Measurements from ENCODE around the gene FAM90A1.
"Not testable (repeated sequence)": the region's sequence is repeated elsewhere in the genome, so short reads cannot be mapped to it uniquely, and the experiment has no call there.

Gene FAM90A1

GRCh38 chr12:8233935-8234495 is 6.6 kb upstream of the FAM90A1 start:
- not testable (repeated sequence) for DNase-seq

- not testable (repeated sequence) for DNase-seq
Measured at GRCh38 chr12:8233300-8233855, 6.0 kb upstream of the FAM90A1 start.

DNA sequence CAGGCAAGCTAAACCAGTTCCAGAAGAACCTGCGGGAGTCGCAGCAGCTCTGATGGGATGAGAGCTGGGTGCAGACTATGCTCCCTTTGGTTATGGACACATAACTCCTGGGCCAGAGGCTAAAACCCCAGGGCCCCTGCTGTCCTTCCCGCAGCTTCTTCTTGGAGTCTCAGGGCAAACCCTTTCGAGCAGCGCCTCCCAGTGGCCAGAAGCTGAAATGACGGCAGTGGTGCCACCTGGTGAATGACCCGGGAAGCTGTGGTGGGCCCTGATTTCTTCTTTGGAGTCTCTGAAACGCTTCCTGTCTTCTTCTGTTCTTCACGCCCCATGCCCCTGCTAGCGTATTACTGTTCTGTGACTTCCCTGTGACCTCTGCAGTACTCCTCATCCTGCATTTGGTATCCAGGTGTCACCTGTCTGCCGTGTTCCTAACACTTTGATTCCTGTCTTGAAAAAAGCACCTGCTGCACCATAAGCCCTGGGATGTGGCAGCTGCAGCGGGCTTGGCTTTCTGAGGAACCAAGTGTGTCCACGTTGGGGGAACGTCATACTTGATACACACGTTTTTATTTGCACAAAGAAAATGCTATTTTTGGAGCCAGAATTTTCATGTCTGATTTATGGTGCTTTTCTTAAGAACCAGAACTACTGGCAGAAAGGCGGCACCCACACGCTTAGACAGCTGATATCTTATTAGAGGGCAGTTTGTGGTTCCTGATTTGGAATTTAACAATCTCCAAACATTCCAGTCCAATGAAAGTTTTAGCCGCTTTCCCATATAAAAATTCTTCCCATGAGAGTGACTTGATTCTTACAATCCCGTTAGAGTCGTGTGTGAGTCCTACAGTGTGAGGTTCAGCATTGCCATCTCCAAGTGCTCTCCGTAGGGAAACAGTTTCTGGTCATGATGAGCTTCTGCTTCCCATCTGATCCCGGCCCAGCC is 4.5 kb upstream of the FAM90A1 start:
- DNase-seq, result peak in 22 of 58 donors; percentile 2 to 70 (median 38)

DNA sequence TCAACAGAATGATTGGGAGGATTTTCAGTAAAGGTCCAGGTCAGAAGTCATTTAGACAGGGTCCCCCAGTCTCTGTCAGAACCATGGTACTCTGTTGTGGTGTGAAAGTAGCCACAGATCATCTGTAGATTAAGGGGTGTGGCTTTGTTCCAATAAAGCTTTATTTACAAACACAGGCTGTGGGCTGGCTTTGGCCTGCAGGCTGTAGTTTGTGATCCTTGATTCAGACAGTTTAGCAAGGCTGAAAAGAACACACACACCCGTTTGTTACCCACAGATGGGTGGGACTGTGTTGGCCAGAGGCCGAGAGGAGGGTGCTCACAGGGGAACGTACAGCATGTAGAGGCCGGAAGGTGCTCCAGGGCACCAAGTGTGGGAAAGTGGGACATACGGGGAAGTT is 3.6 kb upstream of the FAM90A1 start:
- DNase-seq, result not testable (repeated sequence)

- peak in 1 of 58 donors; percentile 9 for DNase-seq
Measured at GRCh38 chr12:8229486-8229885, 2.1 kb upstream of the FAM90A1 start.

- not testable (repeated sequence) for DNase-seq
Measured at GRCh38 chr12:8228607-8229006, 1.2 kb upstream of the FAM90A1 start.

- not testable (repeated sequence) for DNase-seq
Measured at GRCh38 chr12:8227732-8228077, 287 bp upstream of the FAM90A1 start.

- DNase-seq, result no peak
Measured at GRCh38 chr12:8226355-8226754, 1.1 kb downstream of the FAM90A1 start.

DNA sequence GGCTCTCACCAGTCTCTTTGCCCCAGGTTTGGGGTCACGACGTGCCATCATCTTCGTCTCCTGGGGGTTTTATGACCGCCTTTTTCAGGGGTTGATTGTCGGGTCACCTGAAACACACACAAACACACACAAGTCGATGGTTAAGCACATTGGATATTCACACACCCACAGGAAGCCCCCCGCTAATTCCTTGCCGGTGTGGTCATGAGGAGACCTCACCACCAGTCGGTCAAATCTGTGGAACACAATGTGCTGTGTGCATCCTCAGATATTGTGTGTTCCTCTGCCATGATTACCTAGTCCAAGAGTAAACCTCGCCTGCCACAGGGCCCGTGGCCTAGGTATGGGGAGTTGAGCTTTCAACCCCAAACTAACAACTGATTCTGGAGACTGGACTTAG is 2.6 kb downstream of the FAM90A1 start:
- DNase-seq, result not testable (repeated sequence)

DNA sequence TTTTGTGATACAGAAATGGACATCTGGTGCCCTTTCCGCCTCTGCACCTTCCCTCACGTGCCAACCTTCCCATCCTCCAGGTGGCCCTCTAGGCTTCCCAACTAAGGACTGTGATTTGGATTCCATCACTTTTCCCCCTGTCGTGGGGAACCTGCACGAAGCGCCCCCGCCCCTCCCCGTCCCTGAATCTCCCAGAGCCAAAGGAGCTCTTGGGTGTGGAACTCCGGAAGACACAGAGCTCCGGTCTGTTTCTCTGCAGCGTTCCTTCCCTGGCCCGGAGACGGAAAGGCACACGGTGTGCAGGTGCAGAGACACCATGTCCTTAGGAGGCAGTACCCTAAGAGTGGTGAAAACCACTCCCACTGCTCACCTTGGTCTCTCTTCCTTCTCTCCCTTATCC is 3.8 kb downstream of the FAM90A1 start:
- DNase-seq, result not testable (repeated sequence)

- DNase-seq, result not testable (repeated sequence)
Measured at GRCh38 chr12:8222303-8222702, 5.1 kb downstream of the FAM90A1 start.

GRCh38 chr12:8221844-8222243 is 5.6 kb downstream of the FAM90A1 start:
- not testable (repeated sequence) for DNase-seq

GRCh38 chr12:8221375-8221774 is 6.0 kb downstream of the FAM90A1 start:
- DNase-seq, result peak in 11 of 58 donors; percentile 5 to 50 (median 17)

DNA sequence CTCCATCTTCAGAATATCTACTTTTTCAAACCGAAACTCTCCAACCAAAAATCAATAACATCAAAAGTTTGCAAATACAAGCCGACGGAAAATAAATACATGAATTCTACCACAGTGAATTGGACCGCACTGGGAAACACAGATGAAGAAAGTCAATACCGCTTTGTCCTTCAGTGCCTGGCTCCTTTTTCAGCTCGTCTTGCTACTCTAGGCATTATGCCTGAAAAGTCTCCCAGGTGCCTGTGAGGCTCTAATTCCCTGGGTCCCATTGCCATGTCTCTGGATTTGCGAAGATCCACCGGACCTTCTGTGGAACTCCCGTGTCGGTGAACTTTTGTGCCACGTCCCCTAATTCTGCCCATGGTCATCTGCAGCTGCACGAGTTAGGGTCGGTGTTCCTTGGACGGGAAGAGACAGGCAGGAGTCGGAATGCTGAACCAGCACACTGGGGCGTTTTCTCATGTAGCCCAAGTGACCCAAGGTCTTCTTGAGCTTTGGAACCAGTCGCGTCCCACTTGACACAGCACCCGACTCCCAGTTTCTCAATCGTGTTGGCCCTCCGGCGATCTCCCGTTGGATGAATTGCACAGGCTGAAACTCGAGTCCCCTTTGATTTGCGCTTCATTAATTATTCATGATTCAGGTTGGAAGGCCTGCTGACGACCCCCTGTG is 8.6 kb downstream of the FAM90A1 start:
- DNase-seq, result not testable (repeated sequence)

- not testable (repeated sequence) for DNase-seq
Measured at GRCh38 chr12:8197685-8198308, 29.6 kb downstream of the FAM90A1 start.

DNA sequence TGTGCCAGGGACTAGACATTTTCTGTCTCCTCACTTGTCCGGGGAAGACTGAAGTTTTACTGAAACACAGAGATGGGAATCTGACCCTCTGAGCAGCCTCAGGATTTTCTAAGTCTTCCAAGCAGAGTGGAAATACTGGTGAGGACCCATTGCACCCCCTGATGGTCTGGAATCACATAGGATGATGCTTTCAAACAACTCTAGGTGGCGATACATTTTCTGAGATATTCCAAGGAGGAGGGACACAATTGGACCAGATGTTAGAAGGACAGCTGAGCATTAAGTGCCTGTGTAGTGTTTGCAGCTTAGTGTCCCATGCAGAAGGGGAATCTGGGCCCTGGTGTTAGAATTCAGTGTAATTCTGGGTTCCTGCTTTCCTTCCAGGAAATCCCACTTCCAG is 39.3 kb downstream of the FAM90A1 start:
- DNase-seq, result not testable (repeated sequence)

DNA sequence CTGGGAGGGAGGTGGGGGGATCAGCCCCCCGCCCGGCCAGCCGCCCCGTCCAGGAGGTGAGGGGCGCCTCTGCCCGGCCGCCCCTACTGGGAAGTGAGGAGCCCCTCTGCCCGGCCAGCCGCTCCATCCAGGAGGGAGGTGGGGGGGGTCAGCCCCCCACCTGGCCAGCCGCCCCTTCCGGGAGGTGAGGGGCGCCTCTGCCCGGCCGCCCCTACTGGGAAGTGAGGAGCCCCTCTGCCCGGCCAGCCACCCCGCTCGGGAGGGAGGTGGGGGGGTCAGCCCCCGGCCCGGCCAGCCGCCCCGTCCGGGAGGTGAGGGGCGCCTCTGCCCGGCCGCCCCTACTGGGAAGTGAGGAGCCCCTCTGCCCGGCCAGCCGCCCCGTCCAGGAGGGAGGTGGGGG is 43.2 kb downstream of the FAM90A1 start:
- not testable (repeated sequence) for DNase-seq

GRCh38 chr12:8183346-8183745 is 44.1 kb downstream of the FAM90A1 start:
- not testable (repeated sequence) for DNase-seq

- not testable (repeated sequence) for DNase-seq
Measured at GRCh38 chr12:8182923-8183322, 44.5 kb downstream of the FAM90A1 start.

DNA sequence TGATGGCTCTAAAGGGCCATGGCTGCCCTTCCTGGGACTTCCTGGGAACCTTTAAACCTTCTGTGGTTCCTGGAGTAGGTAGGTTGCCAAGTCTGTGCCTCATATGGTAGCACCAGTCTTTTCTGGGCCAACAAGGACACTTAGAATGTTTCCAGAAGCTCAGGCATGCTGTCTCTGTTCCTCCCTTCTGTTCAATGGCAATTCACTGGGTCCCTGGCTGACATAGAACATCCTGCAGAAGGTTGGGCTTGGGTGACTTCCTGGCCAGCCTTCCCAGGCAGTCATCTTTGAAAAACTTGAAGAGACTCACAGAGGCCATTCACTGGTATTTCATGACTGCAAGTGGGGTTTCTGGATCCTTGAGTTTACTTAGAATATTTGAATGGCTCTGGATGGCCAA is 46.1 kb downstream of the FAM90A1 start:
- DNase-seq, result peak in 1 of 58 donors; percentile 7

DNA sequence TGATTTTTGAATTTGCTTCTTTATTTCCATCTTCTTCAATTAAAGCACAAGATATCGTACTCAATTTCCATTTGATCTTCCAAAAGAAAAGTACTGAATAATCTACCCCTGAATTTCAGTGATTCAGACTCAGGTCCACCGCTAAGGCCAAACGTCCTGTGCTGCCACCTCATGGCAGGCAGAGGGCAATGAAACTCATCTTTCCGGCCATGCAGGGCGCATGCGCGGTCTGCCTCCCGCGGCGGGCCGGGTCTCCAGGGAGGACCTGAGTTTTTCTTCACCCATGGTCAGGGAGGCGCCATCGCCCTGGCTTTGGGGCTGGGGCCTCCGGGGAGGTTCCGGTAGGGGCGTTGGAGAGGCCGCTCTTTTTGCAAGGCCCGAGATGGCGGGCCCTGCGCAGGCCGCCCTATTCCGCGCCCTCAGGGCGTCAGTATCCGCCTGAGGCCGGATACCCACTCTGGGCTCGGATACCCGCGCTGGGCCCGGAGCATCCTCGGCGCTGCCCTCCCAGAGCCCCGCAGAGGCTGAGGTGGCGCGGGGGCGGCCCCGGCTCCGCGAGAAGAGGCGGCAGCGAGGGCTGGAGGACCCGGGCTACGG is 47.3 kb downstream of the FAM90A1 start:
- peak; percentile 13 to 89 (median 72) for DNase-seq

Data from anterior cingulate cortex (tissue), 58 donors.